ENCODE results near the gene ILDR2. TPM values are rescaled to one million over a fixed set of nuclear protein-coding genes. Genes with fewer than 3 reads are reported as not detected.
A peak's percentile ranks its signal among the peaks of the same experiment; 100 is the strongest.

ILDR2 gene
- total and polyA plus RNA-seq, 10 of the 15 experiments (the other 5 are each of a cell fraction or from before 2014, with no cell fraction given), result 0.05 to 5.3 (median 1.9) TPM

DNA sequence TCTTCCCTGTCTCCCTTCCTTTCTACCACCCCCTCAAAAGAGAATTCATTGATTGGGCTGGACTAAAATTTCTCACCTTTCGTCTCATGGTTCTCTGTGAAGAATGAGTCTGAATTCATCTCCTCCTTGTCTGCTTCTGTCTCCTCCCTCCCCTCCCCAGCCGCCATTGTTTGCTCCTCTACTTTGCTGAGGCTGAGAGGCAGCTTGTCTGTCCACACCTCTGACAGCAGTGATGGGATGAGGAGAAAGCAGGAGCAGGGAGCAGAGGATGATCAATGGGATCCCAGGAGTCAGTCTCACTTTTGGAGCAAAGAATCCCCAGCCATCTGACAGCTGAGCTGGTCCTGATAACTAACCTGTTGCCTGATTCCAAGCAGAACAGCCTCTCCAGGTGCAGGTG is 2.5 kb downstream of the ILDR2 start:
- CTCF ChIA-PET, result no interaction called here
- no TSS peak for BruUV-seq (replicated peaks)
- Histone ChIP-seq H3K9me3 (replicated peaks; ENCODE audit: control insufficient read depth, insufficient read depth, low read length) (no peaks in the 10 kb centered on the region), H3K9ac (ENCODE audit: control insufficient read depth, insufficient read depth, low read length) (no peak overlapping the region), H3K79me2 (ENCODE audit: control insufficient read depth, insufficient read depth, low read length) (0 out of 2 replicates have a peak, but pooled peaks cover 3% of the 10 kb centered on the region), H4K20me1 (ENCODE audit: control insufficient read depth, insufficient read depth) (no peaks in the 10 kb centered on the region), H3K4me2 (ENCODE audit: control insufficient read depth, insufficient read depth) (peak overlapping the region; percentile 13; the same call in 1 of the 2 replicates), H2AFZ (ENCODE audit: control insufficient read depth, low read depth, low read length) (no peak overlapping the region), H3K4me1 (ENCODE audit: control insufficient read depth, insufficient read depth, low read length) (peaks cover 26% of the 10 kb centered on the region), H3K4me3 (no peak overlapping the region), H3K27ac (ENCODE audit: control insufficient read depth, insufficient read depth) (no peak overlapping the region), H3K36me3 (ENCODE audit: control insufficient read depth in 2 of 2, insufficient read depth in 2 of 2, low read length in 1 of 2) (no peaks in the 10 kb centered on the region), H3K27me3 (replicated peaks in 1 of 2; ENCODE audit: control insufficient read depth in 2 of 2, insufficient read depth in 2 of 2, low read length in 1 of 2) (peaks cover 0 to 7% of the 10 kb centered on the region in 2 experiments)
- ATAC-seq, result no peak
- DNase-seq (ENCODE audit: low read depth, low spot score), result no peak
- POLR2A ChIA-PET, result no interaction called here
- RAD21 ChIA-PET (ENCODE audit: unreplicated experiment), result no interaction called here
- intact Hi-C loops (cut with micrococcal nuclease; ENCODE audit: unreplicated experiment), result no loop called here
- in situ Hi-C loops (cut with MboI), result no loop called here
- no peak for FAIRE-seq
- TF ChIP-seq, protein P1, sequence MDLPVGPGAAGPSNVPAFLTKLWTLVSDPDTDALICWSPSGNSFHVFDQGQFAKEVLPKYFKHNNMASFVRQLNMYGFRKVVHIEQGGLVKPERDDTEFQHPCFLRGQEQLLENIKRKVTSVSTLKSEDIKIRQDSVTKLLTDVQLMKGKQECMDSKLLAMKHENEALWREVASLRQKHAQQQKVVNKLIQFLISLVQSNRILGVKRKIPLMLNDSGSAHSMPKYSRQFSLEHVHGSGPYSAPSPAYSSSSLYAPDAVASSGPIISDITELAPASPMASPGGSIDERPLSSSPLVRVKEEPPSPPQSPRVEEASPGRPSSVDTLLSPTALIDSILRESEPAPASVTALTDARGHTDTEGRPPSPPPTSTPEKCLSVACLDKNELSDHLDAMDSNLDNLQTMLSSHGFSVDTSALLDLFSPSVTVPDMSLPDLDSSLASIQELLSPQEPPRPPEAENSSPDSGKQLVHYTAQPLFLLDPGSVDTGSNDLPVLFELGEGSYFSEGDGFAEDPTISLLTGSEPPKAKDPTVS (IDR thresholded peaks at IDR 0.05; ENCODE audit: low read depth, low read length), result no peak
- TF ChIP-seq BCL11A (IDR thresholded peaks at IDR 0.05; ENCODE audit: low read depth, low read length) (no peak), TCF12 (IDR thresholded peaks at IDR 0.05; ENCODE audit: low read depth, low read length) (no peak), ZNF274 (IDR thresholded peaks at IDR 0.05; ENCODE audit: insufficient read depth, insufficient read length) (no peak), TAF1 (IDR thresholded peaks at IDR 0.05; ENCODE audit: borderline replicate concordance, low read depth, low read length) (no peak), SPI1 (IDR thresholded peaks at IDR 0.05; ENCODE audit: borderline replicate concordance, insufficient read depth, low read depth, low read length) (no peak)
- TF ChIP-seq, protein P2, sequence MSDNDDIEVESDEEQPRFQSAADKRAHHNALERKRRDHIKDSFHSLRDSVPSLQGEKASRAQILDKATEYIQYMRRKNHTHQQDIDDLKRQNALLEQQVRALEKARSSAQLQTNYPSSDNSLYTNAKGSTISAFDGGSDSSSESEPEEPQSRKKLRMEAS (IDR thresholded peaks at IDR 0.05; ENCODE audit: low read depth, low read length), result no peak
- 71% methylated on average over 2 of the region's 2 CpGs for WGBS (ENCODE audit: insufficient coverage, insufficient replicate concordance, low lambda C conversion rate, missing lambda C conversion rate)
- SMC1A ChIA-PET (ENCODE audit: uncharacterized antibody, unreplicated experiment), result no interaction called here
